Ascending aorta (tissue), 2 donors: ENCODE data around the gene DNAJC25. TPM values are rescaled to one million over a fixed set of nuclear protein-coding genes. Genes with fewer than 3 reads are reported as not detected.

Source experiments
- DNase-seq, 2 donors: peaks; one replicate each; pipeline ENCODE4 v3.0.0-alpha.2; 2019; ENCODE audit warnings: low spot score in 2 of 2
- H3K27ac ChIP-seq, 2 donors: fragments of 200-600 bp; sonication (generic); one replicate each; pipeline ENCODE4 v1.5.1; 2016 to 2017; ENCODE audit warnings: mild to moderate bottlenecking in 1 of 2
- H3K27me3 ChIP-seq: fragments of 200-600 bp; sonication (generic); one replicate; pipeline ENCODE4 v1.5.1; 2017
- H3K36me3 ChIP-seq, 2 donors: fragments of 200-600 bp; sonication (generic); one replicate each; pipeline ENCODE4 v1.5.1; 2016
- H3K4me1 ChIP-seq, 2 donors: fragments of 200-600 bp; sonication (generic); one replicate each; pipeline ENCODE4 v1.5.1; 2016 to 2017; ENCODE audit warnings: mild to moderate bottlenecking in 1 of 2
- H3K4me3 ChIP-seq, 2 donors: fragments of 200-600 bp; sonication (generic); one replicate each; pipeline ENCODE4 v1.5.1; 2016 to 2017; ENCODE audit warnings: mild to moderate bottlenecking in 1 of 2
- H3K9me3 ChIP-seq, 2 donors: fragments of 200-600 bp; sonication (generic); one replicate each; pipeline ENCODE4 v1.5.1; 2016
- CTCF ChIP-seq, 3 experiments: fragments of 200-600 bp in 2 of 3; fragments of 450-650 bp in 1 of 3; sonication (generic) in 2 of 3; IDR thresholded peaks; one replicate each; pipeline ENCODE4 v1.5.1; 2016 to 2019; ENCODE audit warnings: antibody characterized with exemption in 3 of 3, mild to moderate bottlenecking in 1 of 3, moderate library complexity in 1 of 3
- intact Hi-C: fragments of 100-400 bp; cut with DNase I; formaldehyde crosslinking; loops from one replicate; pipeline ENCODE4 v1.15.1; 2023
- total RNA-seq: library from RNA; depleted of rRNA; stranded (reverse); fragments of >200 nt; gene quantifications from one replicate; pipeline ENCODE4 v1.1.0, GENCODE V29; 2016

Gene DNAJC25
- total RNA-seq, 1 donor from 2014 or later = 2.2 TPM

- H3K4me3 ChIP-seq = peak overlapping the region; percentile 74 to 85
- peak; percentile 11 to 74 for DNase-seq
- no peak for TF ChIP-seq CTCF (IDR thresholded peaks at IDR 0.05)
- H3K36me3 ChIP-seq = peaks cover 6 to 29% of the 10 kb centered on the region in 2 donors
- no peaks in the 10 kb centered on the region for H3K27me3 ChIP-seq
- H3K4me1 ChIP-seq = peaks cover 0 to 7% of the 10 kb centered on the region in 2 donors
- H3K9me3 ChIP-seq = no peaks in the 10 kb centered on the region
- intact Hi-C loops = loop anchor here (1.0 to 5.0 kb wide), 4 partner anchors 33 to 479 kb away; partner anchors contain the start of genes DNAJC25, GNG10 and UGCG
- H3K27ac ChIP-seq = peak overlapping the region; percentile 78 to 86
Observed at GRCh38 chr9:111598733-111599091, 32.4 kb upstream of the DNAJC25 start.

GRCh38 chr9:111599092-111599954 lies 31.8 kb upstream of the DNAJC25 start, which contains the start of gene PTGR1:
TSS of gene PTGR1 (minus strand) at chr9:111599647. CDS start at chr9:111597422, 2,225 bp downstream.
- TF ChIP-seq CTCF (IDR thresholded peaks at IDR 0.05) = no peak
- intact Hi-C loops = loop anchor here (1.0 to 5.0 kb wide), 4 partner anchors 32 to 478 kb away; partner anchors contain the start of genes DNAJC25, GNG10 and UGCG
- H3K27ac ChIP-seq = peak within 1 kb of the TSS; percentile 78 to 86
- peaks cover 6 to 23% of the 10 kb centered on the region in 2 donors for H3K36me3 ChIP-seq
- H3K4me1 ChIP-seq = peaks cover 0 to 7% of the 10 kb centered on the region in 2 donors
- no peaks in the 10 kb centered on the region for H3K9me3 ChIP-seq
- H3K27me3 ChIP-seq = no peaks in the 10 kb centered on the region
- peak; percentile 21 to 92 for DNase-seq
- H3K4me3 ChIP-seq = peak within 1 kb of the TSS; percentile 74 to 85

- Histone ChIP-seq H3K4me3 (peak overlapping the region; percentile 74 to 85), H3K27ac (peak overlapping the region; percentile 78 to 86), H3K36me3 (peaks cover 6 to 19% of the 10 kb centered on the region in 2 donors), H3K9me3 (no peaks in the 10 kb centered on the region), H3K27me3 (no peaks in the 10 kb centered on the region), H3K4me1 (peaks cover 0 to 7% of the 10 kb centered on the region in 2 donors)
- intact Hi-C loops = loop anchor here (1.0 to 5.0 kb wide), 4 partner anchors 31 to 477 kb away; partner anchors contain the start of genes DNAJC25, GNG10 and UGCG
- no peak for TF ChIP-seq CTCF (IDR thresholded peaks at IDR 0.05)
- no peak for DNase-seq
Observed at GRCh38 chr9:111599955-111600343, 31.2 kb upstream of the DNAJC25 start.

- Histone ChIP-seq H3K4me1 (peaks cover 0 to 7% of the 10 kb centered on the region in 2 donors), H3K27ac (no peak overlapping the region), H3K4me3 (no peak overlapping the region), H3K27me3 (no peaks in the 10 kb centered on the region), H3K9me3 (no peaks in the 10 kb centered on the region), H3K36me3 (peaks cover 0 to 5% of the 10 kb centered on the region in 2 donors)
- DNase-seq = no peak
- intact Hi-C loops = no loop called here
- TF ChIP-seq CTCF (IDR thresholded peaks at IDR 0.05) = no peak
Observed at GRCh38 chr9:111601237-111602018, 29.7 kb upstream of the DNAJC25 start.

- Histone ChIP-seq H3K9me3 (no peaks in the 10 kb centered on the region), H3K4me1 (peaks cover 0 to 6% of the 10 kb centered on the region in 2 donors), H3K4me3 (no peak overlapping the region), H3K36me3 (no peaks in the 10 kb centered on the region), H3K27ac (no peak overlapping the region), H3K27me3 (no peaks in the 10 kb centered on the region)
- intact Hi-C loops = no loop called here
- DNase-seq = no peak
- TF ChIP-seq CTCF (IDR thresholded peaks at IDR 0.05) = no peak
Observed at GRCh38 chr9:111603041-111603440, 28.1 kb upstream of the DNAJC25 start.
